AG04450 (cell line): Measurements from ENCODE around the gene HCN4. TPM values are rescaled to one million over a fixed set of nuclear protein-coding genes. Genes with fewer than 3 reads are reported as not detected.

Source experiments
- CTCF ChIA-PET: fragments of 300-600, 350-600 bp; formaldehyde crosslinking; extraction: SDS; loops from one replicate; lab custom pipeline; 2022; ENCODE audit warnings: antibody characterized with exemption, inconsistent platforms; lab: Charles Lee
- POLR2A ChIA-PET: fragments of 350-600 bp; formaldehyde crosslinking; extraction: SDS; loops from one replicate; lab custom pipeline; 2021; ENCODE audit warnings: antibody characterized with exemption, inconsistent platforms; lab: Yijun Ruan, JAX
- DNase-seq: peaks from one replicate; pipeline ENCODE4 v3.0.0-alpha.2; 2011; ENCODE audit warnings: low read depth, low spot score
- H3K27ac ChIP-seq: one replicate; pipeline ENCODE4 v1.5.1; 2012; ENCODE audit warnings: low read depth, low read length, control low read depth
- H3K27me3 ChIP-seq: one replicate; pipeline ENCODE4 v1.6.0; 2012; ENCODE audit warnings: low read length; ENCODE audit not compliant: control insufficient read depth, insufficient read depth
- H3K4me3 ChIP-seq: 2 replicates; pipeline ENCODE4 v1.5.1; 2011; ENCODE audit warnings: mild to moderate bottlenecking, low read depth, low read length, control low read depth
- H3K9me3 ChIP-seq: 2 replicates; pipeline ENCODE4 v1.5.1; 2012; ENCODE audit warnings: low read length; ENCODE audit not compliant: control insufficient read depth, insufficient read depth
- polyA plus RNA-seq: library from polyadenylated mRNA; depleted of rRNA; stranded (reverse); fragments of >200 nt; gene quantifications from 2 replicates; pipeline ENCODE4 v1.2.3, GENCODE V29; 2011
- TF ChIP-seq, protein P1 (sequence below): IDR thresholded peaks from 2 replicates; pipeline ENCODE4 v1.5.1; 2011; ENCODE audit warnings: low read depth, low read length, control low read depth, inconsistent platforms

Gene HCN4
- polyA plus RNA-seq, 1 experiment, result not detected

DNA sequence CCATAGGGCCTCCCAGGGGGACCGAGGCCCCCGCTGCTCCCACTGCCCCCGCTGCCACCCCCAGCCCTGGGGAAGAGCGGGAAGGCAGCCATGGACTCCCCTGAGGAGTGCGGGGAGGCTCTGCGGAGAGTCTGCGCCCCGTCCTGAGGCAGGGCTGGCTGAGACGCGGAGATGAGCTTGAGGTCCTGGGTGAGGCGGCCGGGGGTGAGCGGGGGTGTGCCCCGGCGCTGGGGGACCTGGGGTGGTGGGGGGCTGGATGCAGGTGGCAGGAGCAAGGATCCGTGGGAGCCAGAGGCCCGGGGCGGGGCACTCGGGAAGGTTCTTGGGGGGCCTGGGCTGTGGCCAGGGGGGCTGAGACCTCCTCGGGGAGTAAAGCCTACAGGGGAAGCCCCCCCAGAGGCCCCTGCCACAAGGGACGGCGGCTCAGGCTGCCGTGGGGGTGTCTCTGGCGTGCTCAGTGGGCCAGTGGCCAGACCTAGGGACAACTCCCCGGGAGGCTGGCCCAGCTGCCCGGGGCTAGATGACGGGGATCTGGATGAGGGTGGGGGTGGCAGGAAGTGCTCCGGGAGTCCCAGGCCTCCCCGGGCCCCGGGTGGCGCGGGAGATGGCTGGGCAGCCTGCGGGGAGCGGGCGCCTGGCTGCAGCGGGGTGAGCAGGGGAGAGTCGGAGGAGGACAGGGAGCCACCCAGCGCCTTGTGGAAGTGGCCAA, 45.9 kb downstream of the HCN4 start:
- DNase-seq, result no peak
- POLR2A ChIA-PET, result no interaction called here
- Histone ChIP-seq H3K4me3 (no peak overlapping the region), H3K9me3 (no peaks in the 10 kb centered on the region; the same call in 1 of the 2 replicates), H3K27me3 (peaks cover 8% of the 10 kb centered on the region), H3K27ac (no peak overlapping the region)
- TF ChIP-seq, protein P1, sequence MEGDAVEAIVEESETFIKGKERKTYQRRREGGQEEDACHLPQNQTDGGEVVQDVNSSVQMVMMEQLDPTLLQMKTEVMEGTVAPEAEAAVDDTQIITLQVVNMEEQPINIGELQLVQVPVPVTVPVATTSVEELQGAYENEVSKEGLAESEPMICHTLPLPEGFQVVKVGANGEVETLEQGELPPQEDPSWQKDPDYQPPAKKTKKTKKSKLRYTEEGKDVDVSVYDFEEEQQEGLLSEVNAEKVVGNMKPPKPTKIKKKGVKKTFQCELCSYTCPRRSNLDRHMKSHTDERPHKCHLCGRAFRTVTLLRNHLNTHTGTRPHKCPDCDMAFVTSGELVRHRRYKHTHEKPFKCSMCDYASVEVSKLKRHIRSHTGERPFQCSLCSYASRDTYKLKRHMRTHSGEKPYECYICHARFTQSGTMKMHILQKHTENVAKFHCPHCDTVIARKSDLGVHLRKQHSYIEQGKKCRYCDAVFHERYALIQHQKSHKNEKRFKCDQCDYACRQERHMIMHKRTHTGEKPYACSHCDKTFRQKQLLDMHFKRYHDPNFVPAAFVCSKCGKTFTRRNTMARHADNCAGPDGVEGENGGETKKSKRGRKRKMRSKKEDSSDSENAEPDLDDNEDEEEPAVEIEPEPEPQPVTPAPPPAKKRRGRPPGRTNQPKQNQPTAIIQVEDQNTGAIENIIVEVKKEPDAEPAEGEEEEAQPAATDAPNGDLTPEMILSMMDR, result no peak
- CTCF ChIA-PET, result interaction anchor here (0.6 kb wide), 1 partner anchor 36 kb away, joined by 5 read pairs; no protein-coding TSS in a partner anchor

DNA sequence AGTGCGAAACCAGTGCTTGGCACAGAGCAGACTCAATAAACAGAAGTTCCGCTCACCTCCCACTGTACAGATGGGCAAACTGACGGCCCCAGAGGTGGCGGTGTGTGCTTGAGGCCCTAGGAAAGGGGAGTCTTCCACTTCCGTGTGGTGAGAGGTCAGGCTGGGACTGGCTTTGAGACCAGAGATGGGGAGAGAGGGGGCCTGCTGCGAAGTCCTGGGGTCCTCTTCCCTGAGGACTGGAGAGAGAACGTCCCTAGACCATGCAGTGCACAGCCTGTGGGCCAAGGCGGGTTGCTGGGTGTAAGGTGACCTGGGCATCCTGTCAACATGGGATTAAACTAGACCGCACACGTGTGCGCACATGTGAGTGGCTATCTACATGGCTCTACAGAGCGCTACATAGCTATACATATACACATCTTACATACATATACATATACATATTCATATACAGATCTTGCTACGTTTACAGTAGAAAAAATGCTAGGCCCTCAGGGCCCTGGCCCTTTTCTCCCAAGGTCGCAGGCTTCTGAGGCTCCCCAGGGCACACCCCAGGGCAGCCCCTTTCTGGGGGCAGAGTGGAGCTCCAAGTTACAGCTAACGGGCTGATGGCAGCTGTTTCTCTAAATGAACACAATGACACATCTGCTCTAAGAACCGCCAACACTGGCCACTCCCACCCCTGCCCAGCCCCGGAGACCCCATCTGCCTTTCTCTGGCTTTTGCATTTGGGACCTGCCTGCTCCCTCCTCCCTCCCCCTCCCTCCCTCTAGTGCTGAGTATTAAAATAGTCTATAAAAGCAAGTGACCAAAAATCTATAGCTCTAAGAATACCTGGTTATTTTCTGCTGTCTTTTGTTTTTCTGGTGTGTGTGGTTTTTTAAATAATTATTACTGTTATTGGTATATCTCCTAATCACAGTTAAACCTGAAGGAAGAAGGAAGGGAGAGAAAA, 47.0 kb downstream of the HCN4 start:
- Histone ChIP-seq H3K4me3 (no peak overlapping the region), H3K9me3 (no peaks in the 10 kb centered on the region; the same call in 1 of the 2 replicates), H3K27ac (no peak overlapping the region), H3K27me3 (peaks cover 8% of the 10 kb centered on the region)
- no peak for DNase-seq
- TF ChIP-seq, protein P1, result no peak
- POLR2A ChIA-PET, result no interaction called here
- CTCF ChIA-PET, result interaction anchor here (0.6 to 1.4 kb wide), 2 partner anchors 35 to 315 kb away, joined by 3 to 5 read pairs; no protein-coding TSS in a partner anchor

DNA sequence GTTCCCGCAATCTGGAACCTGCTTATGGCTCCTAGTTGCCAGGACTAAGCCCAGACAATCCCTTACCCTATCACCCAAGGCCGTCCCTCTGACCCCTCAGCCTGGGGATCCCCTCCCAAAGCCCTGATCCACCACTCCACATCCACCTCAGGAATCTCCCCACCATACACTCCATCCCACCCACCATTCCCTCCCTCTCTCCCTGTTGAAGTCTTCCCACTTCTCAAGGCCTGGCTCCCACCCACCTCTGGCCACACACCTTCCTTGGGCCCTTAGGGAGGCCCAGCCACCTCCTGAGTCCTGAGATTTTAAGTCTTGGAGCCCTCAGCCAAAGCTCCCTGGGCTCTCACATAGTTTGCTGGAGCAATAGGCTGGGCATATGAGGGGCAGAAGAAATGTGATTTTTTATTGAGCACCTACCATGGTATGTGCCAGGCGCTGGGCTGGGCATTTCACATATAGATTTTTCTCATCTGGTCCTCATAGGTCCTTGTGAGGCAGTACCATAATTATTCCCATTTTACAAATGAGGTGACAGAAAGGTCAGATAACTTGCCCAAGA, 48.1 kb downstream of the HCN4 start:
- H3K9me3 ChIP-seq, result no peaks in the 10 kb centered on the region; the same call in 1 of the 2 replicates
- peaks cover 8% of the 10 kb centered on the region for H3K27me3 ChIP-seq
- H3K4me3 ChIP-seq, result no peak overlapping the region
- no peak for DNase-seq
- TF ChIP-seq, protein P1, result no peak
- no peak overlapping the region for H3K27ac ChIP-seq
- CTCF ChIA-PET, result interaction anchor here (1.4 kb wide), 1 partner anchor 316 kb away, joined by 3 read pairs; no protein-coding TSS in a partner anchor
- POLR2A ChIA-PET, result no interaction called here

DNA sequence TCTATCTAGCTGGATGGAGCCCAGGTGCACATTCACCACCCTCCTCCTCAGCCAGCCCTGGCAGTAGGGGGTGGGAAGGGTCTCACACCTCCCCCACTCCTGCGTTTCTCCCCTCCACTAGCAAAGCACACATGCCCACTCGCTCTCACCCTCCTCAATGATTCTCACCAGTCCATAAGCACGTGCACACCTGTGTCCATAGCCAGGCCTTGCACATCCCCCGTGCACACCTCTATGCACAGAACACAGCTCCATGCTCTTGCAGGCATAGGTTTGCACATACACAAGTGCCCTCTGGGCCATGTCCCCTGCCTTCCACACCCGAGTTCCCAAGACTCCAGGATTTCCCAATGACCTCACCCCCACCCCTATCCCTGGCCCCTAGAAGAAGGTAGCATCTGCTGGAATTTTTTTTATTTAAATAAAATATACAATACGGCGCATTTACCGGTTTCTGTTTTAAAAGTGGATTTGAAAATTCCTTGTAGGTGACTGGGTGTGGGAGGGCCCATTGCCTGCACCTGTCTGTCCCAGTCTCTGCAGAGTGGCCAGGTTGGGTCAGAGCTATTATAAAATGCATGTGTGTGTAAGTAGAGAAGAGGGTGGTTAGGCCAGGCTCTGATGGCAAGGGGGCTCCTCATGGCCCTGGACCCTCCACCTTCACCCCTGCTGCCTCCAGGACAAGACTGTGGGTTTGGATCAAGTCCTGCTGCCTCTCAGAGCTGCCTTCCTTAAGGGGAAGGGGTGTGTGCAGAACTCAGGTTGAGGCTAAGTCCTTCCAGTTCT, 49.1 kb downstream of the HCN4 start:
- TF ChIP-seq, protein P1, result no peak
- DNase-seq, result no peak
- Histone ChIP-seq H3K27ac (no peak overlapping the region), H3K4me3 (no peak overlapping the region), H3K9me3 (no peaks in the 10 kb centered on the region; the same call in 1 of the 2 replicates), H3K27me3 (peaks cover 8% of the 10 kb centered on the region)
- CTCF ChIA-PET, result no interaction called here
- POLR2A ChIA-PET, result no interaction called here
